CD14-positive monocyte (primary cell): ENCODE measurements around the gene RNGTT. TPM values are rescaled to one million over a fixed set of nuclear protein-coding genes. Genes with fewer than 3 reads are reported as not detected.

Source experiments
- DNase-seq, 3 donors: peaks; one replicate each; pipeline ENCODE4 v3.0.0-alpha.2; 2011 to 2022
- H2AFZ ChIP-seq: 2 replicates; pipeline ENCODE4 v1.6.0; 2012; ENCODE audit warnings: mild to moderate bottlenecking, low read depth, low read length, inconsistent platforms; ENCODE audit not compliant: insufficient read depth, poor library complexity, severe bottlenecking
- H3K27ac ChIP-seq, 2 donors: 1 replicate in 1 of 2; 2 replicates in 1 of 2; pipeline ENCODE4 v1.5.1; 2012 to 2013; ENCODE audit warnings: low read length in 2 of 2, control low read depth in 1 of 2, inconsistent platforms in 1 of 2, low read depth in 1 of 2, mild to moderate bottlenecking in 1 of 2
- H3K27me3 ChIP-seq, 2 donors: one replicate each; pipeline versions ENCODE4 v1.6.0 to v1.6.1; 2011 to 2013; ENCODE audit warnings: low read length in 2 of 2; ENCODE audit not compliant: control insufficient read depth in 2 of 2, insufficient read depth in 2 of 2
- H3K36me3 ChIP-seq, 2 donors: replicated peaks in 1 of 2; 1 replicate in 1 of 2; 2 replicates in 1 of 2; pipeline versions ENCODE4 v1.5.1 to v1.6.1; 2012 to 2013; ENCODE audit warnings: low read length in 2 of 2, control low read depth in 1 of 2, inconsistent platforms in 1 of 2, mild to moderate bottlenecking in 1 of 2; ENCODE audit not compliant: insufficient read depth in 2 of 2, control insufficient read depth in 1 of 2
- H3K4me1 ChIP-seq, 2 donors: 1 replicate in 1 of 2; 2 replicates in 1 of 2; pipeline versions ENCODE4 v1.5.1 to v1.6.1; 2012 to 2013; ENCODE audit warnings: low read length in 2 of 2, control low read depth in 1 of 2, inconsistent platforms in 1 of 2, mild to moderate bottlenecking in 1 of 2, moderate library complexity in 1 of 2; ENCODE audit not compliant: insufficient read depth in 2 of 2, control insufficient read depth in 1 of 2
- H3K4me2 ChIP-seq: replicated peaks from 2 replicates; pipeline ENCODE3; 2012; ENCODE audit warnings: low read length, moderate library complexity, mild to moderate bottlenecking; ENCODE audit not compliant: poor library complexity, severe bottlenecking; ENCODE audit errors: extremely low read depth
- H3K4me3 ChIP-seq, 3 experiments: fragments of 200-600 bp in 1 of 3; sonication (generic) in 1 of 3; replicated peaks in 1 of 3; 1 replicate in 2 of 3; 2 replicates in 1 of 3; pipeline ENCODE4 v1.5.1; 2011 to 2013; ENCODE audit warnings: low read length in 3 of 3, mild to moderate bottlenecking in 3 of 3, control low read depth in 2 of 3, low read depth in 2 of 3, inconsistent platforms in 1 of 3, moderate library complexity in 1 of 3
- H3K79me2 ChIP-seq: 2 replicates; pipeline ENCODE4 v1.6.0; 2012; ENCODE audit warnings: mild to moderate bottlenecking, control low read depth, inconsistent platforms, low read length, moderate library complexity; ENCODE audit not compliant: insufficient read depth
- H3K9ac ChIP-seq: 2 replicates; pipeline ENCODE4 v1.6.0; 2017; ENCODE audit warnings: low read length, mild to moderate bottlenecking; ENCODE audit not compliant: insufficient read depth, poor library complexity, severe bottlenecking
- H3K9me3 ChIP-seq, 2 donors: replicated peaks in 1 of 2; 1 replicate in 1 of 2; 2 replicates in 1 of 2; pipeline versions ENCODE4 v1.5.1 to v1.6.1; 2012 to 2013; ENCODE audit warnings: low read length in 2 of 2, control low read depth in 1 of 2; ENCODE audit not compliant: control insufficient read depth in 1 of 2, insufficient read depth in 1 of 2
- H4K20me1 ChIP-seq: 2 replicates; pipeline ENCODE4 v1.6.0; 2012; ENCODE audit warnings: mild to moderate bottlenecking, low read length, control low read depth, moderate library complexity; ENCODE audit not compliant: insufficient read depth
- H3K27ac Mint-ChIP-seq, 7 donors: one replicate each; pipeline ENCODE4 v1.8.0; 2020; ENCODE audit warnings: mild to moderate bottlenecking in 7 of 7, mixed read lengths in 7 of 7, moderate library complexity in 6 of 7, inconsistent platforms in 2 of 7
- H3K27me3 Mint-ChIP-seq, 3 donors: one replicate each; pipeline ENCODE4 v1.8.0; 2021 to 2022; ENCODE audit warnings: low read depth in 3 of 3, mild to moderate bottlenecking in 3 of 3, mixed read lengths in 3 of 3, moderate library complexity in 3 of 3, inconsistent platforms in 1 of 3
- H3K36me3 Mint-ChIP-seq, 2 donors: one replicate each; pipeline ENCODE4 v1.8.0; 2020; ENCODE audit warnings: mixed read lengths in 2 of 2, inconsistent platforms in 1 of 2, mild to moderate bottlenecking in 1 of 2
- H3K4me1 Mint-ChIP-seq: one replicate; pipeline ENCODE4 v1.8.0; 2020; ENCODE audit warnings: mild to moderate bottlenecking, mixed read lengths
- H3K4me3 Mint-ChIP-seq, 2 donors: one replicate each; pipeline ENCODE4 v1.8.0; 2020; ENCODE audit warnings: mild to moderate bottlenecking in 2 of 2, mixed read lengths in 2 of 2, moderate library complexity in 1 of 2
- H3K9me3 Mint-ChIP-seq, 7 donors: one replicate each; pipeline ENCODE4 v1.8.0; 2020 to 2022; ENCODE audit warnings: mixed read lengths in 7 of 7, mild to moderate bottlenecking in 6 of 7, moderate library complexity in 6 of 7, inconsistent platforms in 2 of 7
- CTCF ChIP-seq: fragments of 200-600 bp; IDR thresholded peaks from one replicate; pipeline ENCODE4 v1.8.0; 2022; ENCODE audit warnings: antibody characterized with exemption, mild to moderate bottlenecking
- WGBS: methylation state at CpG from one replicate; pipeline ENCODE4 v1.1.5; 2013; ENCODE audit warnings: missing lambda C conversion rate; ENCODE audit not compliant: insufficient coverage; 5-methylcytosine and 5-hydroxymethylcytosine counted together
- intact Hi-C, 2 donors: fragments of 100-400 bp; cut with micrococcal nuclease; formaldehyde crosslinking; loops; one replicate each; pipeline versions ENCODE4 v1.15.0 to v1.15.1; 2023
- polyA plus RNA-seq, 3 donors: library from polyadenylated mRNA; depleted of rRNA in 1 of 3; unstranded in 2 of 3; stranded (reverse) in 1 of 3; fragments of 300-500 nt in 2 of 3; fragments of >200 nt in 1 of 3; fragmentation: Illumina TruSeq in 2 of 3; gene quantifications; 1 replicate in 2 of 3; 2 replicates in 1 of 3; pipeline ENCODE4 v1.2.3, GENCODE V29; 2012 to 2021

Gene RNGTT
- polyA plus RNA-seq, 3 donors, result 2.3 to 8.6 (median 5.8) TPM

- H3K4me1 ChIP-seq, result no peaks in the 10 kb centered on the region
- intact Hi-C loops, result no loop called here
These were observed 376.3 kb downstream of the RNGTT start for GRCh38 chr6:88587150-88587520.

GRCh38 chr6:88586371-88587149 is 376.9 kb downstream of the RNGTT start:
- no peaks in the 10 kb centered on the region for H3K4me1 Mint-ChIP-seq
- Histone ChIP-seq H3K9ac (no peak overlapping the region), H3K36me3 (no peaks in the 10 kb centered on the region), H3K4me2 (no peak overlapping the region), H3K79me2 (no peaks in the 10 kb centered on the region), H2AFZ (no peak overlapping the region), H3K9me3 (peaks cover 8 to 53% of the 10 kb centered on the region in 2 donors), H3K27me3 (no peaks in the 10 kb centered on the region), H4K20me1 (no peaks in the 10 kb centered on the region), H3K27ac (no peak overlapping the region), H3K4me1 (no peaks in the 10 kb centered on the region), H3K4me3 (no peak overlapping the region)
- peak overlapping the region in 1 of 7 donors; percentile 11 for H3K27ac Mint-ChIP-seq
- H3K27me3 Mint-ChIP-seq, result peaks cover 0 to 4% (median 2%) of the 10 kb centered on the region in 3 donors
- no peak for DNase-seq
- no peaks in the 10 kb centered on the region for H3K36me3 Mint-ChIP-seq
- intact Hi-C loops, result no loop called here
- WGBS, result 84% methylated on average over 20 of the region's 23 CpGs
- no peak overlapping the region for H3K4me3 Mint-ChIP-seq
- no peak for TF ChIP-seq CTCF
- H3K9me3 Mint-ChIP-seq, result peaks cover 12 to 38% (median 27%) of the 10 kb centered on the region in 7 donors

More at GRCh38 chr6:88587150-88587520, 376.3 kb downstream of the RNGTT start:
- Mint-ChIP-seq H3K36me3 (no peaks in the 10 kb centered on the region), H3K4me1 (no peaks in the 10 kb centered on the region), H3K27me3 (peaks cover 0 to 4% (median 2%) of the 10 kb centered on the region in 3 donors), H3K9me3 (peaks cover 14 to 40% (median 27%) of the 10 kb centered on the region in 7 donors), H3K4me3 (no peak overlapping the region), H3K27ac (no peak overlapping the region)
- Histone ChIP-seq H2AFZ (no peak overlapping the region), H3K4me3 (no peak overlapping the region), H3K9ac (no peak overlapping the region), H3K27me3 (no peaks in the 10 kb centered on the region), H3K27ac (no peak overlapping the region), H4K20me1 (no peaks in the 10 kb centered on the region), H3K79me2 (no peaks in the 10 kb centered on the region), H3K4me2 (no peak overlapping the region), H3K9me3 (peaks cover 8 to 59% of the 10 kb centered on the region in 2 donors), H3K36me3 (no peaks in the 10 kb centered on the region)
- no peak for DNase-seq
- WGBS, result 72% methylated on average over 4 of the region's 12 CpGs
- no peak for TF ChIP-seq CTCF
